ENCODE data around the gene ART1. TPM values are rescaled to one million over a fixed set of nuclear protein-coding genes. Genes with fewer than 3 reads are reported as not detected.
A peak's percentile ranks its signal among the peaks of the same experiment; 100 is the strongest.

The ART1 gene
- total RNA-seq, 4 donors from 2014 or later, result 23.2 to 94.9 (median 41.7) TPM

- H3K27ac ChIP-seq, result no peak overlapping the region
- intact Hi-C loops (cut with DNase I; ENCODE audit: low total_unique reads), result no loop called here
- no peaks in the 10 kb centered on the region for H3K36me3 ChIP-seq
- in situ Hi-C loops (cut with MboI; ENCODE audit: low sequenced_read_pairs in 4 of 4), result no loop called here
- ATAC-seq, result no peak
- H3K4me1 ChIP-seq, result no peaks in the 10 kb centered on the region
- H3K9me3 ChIP-seq, result no peaks in the 10 kb centered on the region
- no peak for TF ChIP-seq POLR2A (IDR thresholded peaks at IDR 0.05)
- TF ChIP-seq CTCF (IDR thresholded peaks at IDR 0.05 in 4 of 5, conservative IDR thresholded peaks at IDR 0.05 in 1 of 5), result no peak
- peak in 1 of 2 donors; percentile 51 for DNase-seq
- no peaks in the 10 kb centered on the region for H3K27me3 ChIP-seq
- H3K4me3 ChIP-seq, result no peak overlapping the region
Observed at GRCh38 chr11:3626250-3626960, 18.5 kb upstream of the ART1 start.

DNA sequence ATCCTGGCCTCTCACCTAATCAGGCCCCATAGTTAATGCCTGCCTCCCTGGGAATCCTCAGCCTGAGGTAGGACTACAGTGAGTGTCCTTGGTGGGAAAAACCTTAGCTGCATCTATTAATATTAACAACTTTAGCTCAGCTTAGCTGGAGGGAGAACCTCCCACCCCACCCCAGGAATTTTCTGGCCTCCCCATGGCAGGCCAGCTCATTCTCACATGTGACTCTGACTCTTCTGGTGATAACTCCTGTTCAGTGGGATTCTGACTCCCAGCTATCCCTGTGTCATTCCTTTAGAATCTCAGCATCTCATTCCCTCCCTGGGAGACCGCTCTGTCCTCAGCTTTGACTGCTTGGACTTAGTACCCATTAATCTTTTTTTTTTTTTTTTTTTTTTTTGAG, 17.6 kb upstream of the ART1 start:
- TF ChIP-seq CTCF (IDR thresholded peaks at IDR 0.05 in 4 of 5, conservative IDR thresholded peaks at IDR 0.05 in 1 of 5), result no peak
- TF ChIP-seq POLR2A (IDR thresholded peaks at IDR 0.05), result no peak
- Histone ChIP-seq H3K36me3 (no peaks in the 10 kb centered on the region), H3K4me3 (no peak overlapping the region), H3K27me3 (no peaks in the 10 kb centered on the region), H3K4me1 (no peaks in the 10 kb centered on the region), H3K27ac (no peak overlapping the region), H3K9me3 (no peaks in the 10 kb centered on the region)
- in situ Hi-C loops (cut with MboI; ENCODE audit: low sequenced_read_pairs in 4 of 4) (no loop called here), intact Hi-C loops (cut with DNase I; ENCODE audit: low total_unique reads) (no loop called here)
- DNase-seq (no peak), ATAC-seq (peak in 1 of 2 donors; percentile 28)

- Histone ChIP-seq H3K4me1 (no peaks in the 10 kb centered on the region), H3K4me3 (no peak overlapping the region), H3K27me3 (no peaks in the 10 kb centered on the region), H3K36me3 (no peaks in the 10 kb centered on the region), H3K9me3 (no peaks in the 10 kb centered on the region), H3K27ac (no peak overlapping the region)
- ATAC-seq (no peak), DNase-seq (no peak)
- intact Hi-C loops (cut with DNase I; ENCODE audit: low total_unique reads), result no loop called here
- in situ Hi-C loops (cut with MboI; ENCODE audit: low sequenced_read_pairs in 4 of 4), result no loop called here
- TF ChIP-seq CTCF (IDR thresholded peaks at IDR 0.05 in 4 of 5, conservative IDR thresholded peaks at IDR 0.05 in 1 of 5) (no peak), POLR2A (IDR thresholded peaks at IDR 0.05) (no peak)
Observed at GRCh38 chr11:3631331-3631730, 13.6 kb upstream of the ART1 start.

DNA sequence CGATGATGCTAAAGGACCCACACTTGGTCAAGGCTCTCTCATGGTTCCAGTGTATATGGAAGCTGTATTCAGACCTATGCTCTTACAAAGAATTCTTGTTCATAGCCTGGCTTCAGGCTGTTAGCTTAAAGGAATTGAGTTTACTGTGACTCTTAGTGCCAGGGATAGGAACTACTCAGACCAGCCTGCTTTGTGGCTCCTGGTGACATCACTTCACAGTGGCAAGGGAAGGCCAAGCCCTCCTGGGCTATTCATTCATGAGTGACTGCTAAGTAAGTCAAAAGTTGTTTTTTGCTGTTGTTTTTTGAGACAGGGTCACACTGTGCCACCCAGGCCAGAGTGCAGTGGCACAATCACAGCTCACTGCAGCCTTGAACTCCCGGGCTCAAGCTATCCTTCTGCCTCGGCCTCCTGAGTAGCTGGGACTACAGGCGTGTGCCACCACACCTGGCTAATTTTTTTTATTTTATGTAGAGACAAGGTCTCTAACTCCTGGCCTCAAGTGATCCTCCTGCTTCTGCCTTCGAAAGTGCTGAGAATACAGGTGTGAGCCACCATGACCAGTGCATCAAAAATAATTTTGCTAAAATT, 12.8 kb upstream of the ART1 start:
- in situ Hi-C loops (cut with MboI; ENCODE audit: low sequenced_read_pairs in 4 of 4), result no loop called here
- DNase-seq, result no peak
- intact Hi-C loops (cut with DNase I; ENCODE audit: low total_unique reads), result no loop called here
- H3K4me1 ChIP-seq, result no peaks in the 10 kb centered on the region
- no peaks in the 10 kb centered on the region for H3K36me3 ChIP-seq
- no peak for ATAC-seq
- TF ChIP-seq POLR2A (IDR thresholded peaks at IDR 0.05), result no peak
- no peak overlapping the region for H3K27ac ChIP-seq
- H3K4me3 ChIP-seq, result no peak overlapping the region
- H3K9me3 ChIP-seq, result no peaks in the 10 kb centered on the region
- no peaks in the 10 kb centered on the region for H3K27me3 ChIP-seq

- no peaks in the 10 kb centered on the region for H3K27me3 ChIP-seq
- DNase-seq (no peak), ATAC-seq (no peak)
- H3K36me3 ChIP-seq, result no peaks in the 10 kb centered on the region
- H3K9me3 ChIP-seq, result no peaks in the 10 kb centered on the region
- H3K4me1 ChIP-seq, result no peaks in the 10 kb centered on the region
- in situ Hi-C loops (cut with MboI; ENCODE audit: low sequenced_read_pairs in 4 of 4) (no loop called here), intact Hi-C loops (cut with DNase I; ENCODE audit: low total_unique reads) (no loop called here)
- H3K4me3 ChIP-seq, result no peak overlapping the region
- TF ChIP-seq POLR2A (IDR thresholded peaks at IDR 0.05), result no peak
- TF ChIP-seq CTCF (IDR thresholded peaks at IDR 0.05 in 4 of 5, conservative IDR thresholded peaks at IDR 0.05 in 1 of 5), result no peak
- no peak overlapping the region for H3K27ac ChIP-seq
Observed at GRCh38 chr11:3635641-3636375, 9.1 kb upstream of the ART1 start.

Data from gastrocnemius medialis (tissue), 4 donors.